ACC112 (cell line): ENCODE measurements around the gene UGGT1.

Experiments used
- H2AFZ ChIP-seq: fragments of 200-600 bp; sonication (generic); one replicate; pipeline ENCODE4 v1.6.0; 2017; ENCODE audit warnings: antibody characterized with exemption, low read length; ENCODE audit not compliant: unreplicated experiment
- H3K27ac ChIP-seq: fragments of 200-600 bp; sonication (generic); 2 replicates; pipeline ENCODE4 v1.5.1; 2014; ENCODE audit warnings: low read depth, mild to moderate bottlenecking, antibody characterized with exemption, low read length, moderate library complexity
- H3K27me3 ChIP-seq: fragments of 200-600 bp; sonication (generic); 2 replicates; pipeline ENCODE4 v1.6.1; 2014; ENCODE audit warnings: mild to moderate bottlenecking, antibody characterized with exemption, low read length, moderate library complexity, mixed read lengths; ENCODE audit not compliant: insufficient read depth
- H3K36me3 ChIP-seq: fragments of 200-600 bp; sonication (generic); 2 replicates; pipeline ENCODE4 v1.6.1; 2016; ENCODE audit warnings: mild to moderate bottlenecking, antibody characterized with exemption, low read length, moderate library complexity, mixed read lengths; ENCODE audit not compliant: insufficient read depth
- H3K4me1 ChIP-seq: fragments of 200-600 bp; sonication (generic); one replicate; pipeline ENCODE4 v1.6.1; 2016; ENCODE audit warnings: low read length, mixed read lengths; ENCODE audit not compliant: insufficient read depth, unreplicated experiment, control insufficient read depth
- H3K4me3 ChIP-seq: fragments of 200-600 bp; sonication (generic); 2 replicates; pipeline ENCODE4 v1.5.1; 2014; ENCODE audit warnings: mild to moderate bottlenecking, low read depth, low read length
- H3K79me2 ChIP-seq: fragments of 200-600 bp; sonication (generic); one replicate; pipeline ENCODE4 v1.6.0; 2016; ENCODE audit warnings: low read length; ENCODE audit not compliant: control insufficient read depth, unreplicated experiment, insufficient read depth

UGGT1 gene

GRCh38 chr2:128158176-128158575, 67.2 kb downstream of the UGGT1 start:
- Histone ChIP-seq H3K27me3 (no peaks in the 10 kb centered on the region), H2AFZ (no peak overlapping the region), H3K4me1 (no peaks in the 10 kb centered on the region), H3K79me2 (no peaks in the 10 kb centered on the region), H3K4me3 (no peak overlapping the region), H3K27ac (no peak overlapping the region), H3K36me3 (peaks cover 9% of the 10 kb centered on the region; the same call in 1 of the 2 replicates)

- Histone ChIP-seq H3K27me3 (no peaks in the 10 kb centered on the region), H3K4me3 (no peak overlapping the region), H3K79me2 (no peaks in the 10 kb centered on the region), H2AFZ (no peak overlapping the region), H3K4me1 (no peaks in the 10 kb centered on the region), H3K36me3 (0 out of 2 replicates have a peak, but pooled peaks cover 6% of the 10 kb centered on the region), H3K27ac (no peak overlapping the region)
These were observed 68.4 kb downstream of the UGGT1 start for GRCh38 chr2:128159437-128159836.

GRCh38 chr2:128160616-128161275, 69.7 kb downstream of the UGGT1 start:
- H2AFZ ChIP-seq: no peak overlapping the region
- no peak overlapping the region for H3K27ac ChIP-seq
- H3K79me2 ChIP-seq: no peaks in the 10 kb centered on the region
- H3K27me3 ChIP-seq: no peaks in the 10 kb centered on the region
- no peaks in the 10 kb centered on the region for H3K4me1 ChIP-seq
- no peak overlapping the region for H3K4me3 ChIP-seq
- 0 out of 2 replicates have a peak, but pooled peaks cover 7% of the 10 kb centered on the region for H3K36me3 ChIP-seq

DNA sequence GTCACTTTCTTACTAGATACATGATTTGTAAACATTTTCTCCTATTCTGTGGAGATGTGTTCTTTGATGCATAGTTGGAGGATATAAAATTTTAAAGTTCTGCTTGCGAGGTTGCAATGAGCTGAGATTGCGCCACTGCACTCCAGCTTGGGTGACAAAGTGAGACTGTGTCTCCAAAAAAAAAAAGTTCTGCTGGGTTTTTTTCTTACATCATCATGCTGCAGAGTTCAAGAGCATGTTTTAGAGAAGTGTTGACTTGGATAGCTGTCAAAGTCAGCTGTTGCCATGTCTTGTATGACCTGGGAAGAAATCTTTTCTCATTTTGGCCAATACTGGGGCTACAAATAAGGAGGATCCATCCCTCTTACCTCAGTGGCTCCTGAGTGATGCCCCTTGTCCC, 71.3 kb downstream of the UGGT1 start:
- no peaks in the 10 kb centered on the region for H3K79me2 ChIP-seq
- H2AFZ ChIP-seq: no peak overlapping the region

GRCh38 chr2:128164311-128164710, 73.3 kb downstream of the UGGT1 start:
- Histone ChIP-seq H3K79me2 (no peaks in the 10 kb centered on the region), H2AFZ (no peak overlapping the region), H3K4me3 (no peak overlapping the region), H3K36me3 (peaks cover 11% of the 10 kb centered on the region; the same call in 1 of the 2 replicates), H3K4me1 (no peaks in the 10 kb centered on the region), H3K27me3 (no peaks in the 10 kb centered on the region), H3K27ac (no peak overlapping the region)

More for the DNA sequence above, 71.3 kb downstream of the UGGT1 start:
- Histone ChIP-seq H3K36me3 (peaks cover 11% of the 10 kb centered on the region; the same call in 1 of the 2 replicates), H3K4me3 (no peak overlapping the region), H3K27ac (no peak overlapping the region), H3K4me1 (no peaks in the 10 kb centered on the region), H3K27me3 (no peaks in the 10 kb centered on the region)

DNA sequence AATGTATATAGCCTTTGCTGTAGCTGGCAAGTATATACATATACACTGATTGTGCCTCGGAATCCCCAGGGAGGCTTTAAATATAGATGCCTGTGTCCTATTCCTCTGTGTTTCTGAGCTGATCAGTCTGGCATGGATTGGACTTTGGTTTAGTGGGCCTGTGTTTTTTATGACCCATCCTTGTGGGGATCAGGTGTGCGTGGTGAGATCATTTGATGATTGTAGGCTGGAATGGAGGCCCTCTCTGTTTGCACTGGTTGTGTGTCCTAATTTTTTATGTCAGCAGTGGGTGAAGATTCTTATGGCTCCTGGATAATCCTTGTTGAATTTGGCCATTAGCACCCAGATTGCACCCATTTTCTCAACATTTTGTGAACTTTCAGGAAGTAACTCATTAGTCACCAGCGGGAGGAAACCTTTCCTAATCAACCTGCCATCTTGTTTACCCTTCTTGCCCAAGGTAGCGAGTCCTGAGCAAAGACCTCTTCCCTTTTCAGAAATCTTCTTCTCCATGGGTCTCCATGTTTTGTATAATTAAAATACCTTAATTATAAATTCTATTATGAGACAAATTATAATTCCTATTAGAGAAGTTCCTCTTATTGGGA, 75.8 kb downstream of the UGGT1 start:
- Histone ChIP-seq H3K4me3 (no peak overlapping the region), H3K79me2 (no peaks in the 10 kb centered on the region), H2AFZ (no peak overlapping the region), H3K27me3 (no peaks in the 10 kb centered on the region), H3K4me1 (no peaks in the 10 kb centered on the region), H3K27ac (no peak overlapping the region), H3K36me3 (peaks cover 18% of the 10 kb centered on the region)

GRCh38 chr2:128169094-128169493, 78.1 kb downstream of the UGGT1 start:
- Histone ChIP-seq H3K4me3 (no peak overlapping the region), H3K27me3 (no peaks in the 10 kb centered on the region), H2AFZ (no peak overlapping the region), H3K27ac (no peak overlapping the region), H3K79me2 (no peaks in the 10 kb centered on the region), H3K4me1 (no peaks in the 10 kb centered on the region), H3K36me3 (peaks cover 32% of the 10 kb centered on the region)

DNA sequence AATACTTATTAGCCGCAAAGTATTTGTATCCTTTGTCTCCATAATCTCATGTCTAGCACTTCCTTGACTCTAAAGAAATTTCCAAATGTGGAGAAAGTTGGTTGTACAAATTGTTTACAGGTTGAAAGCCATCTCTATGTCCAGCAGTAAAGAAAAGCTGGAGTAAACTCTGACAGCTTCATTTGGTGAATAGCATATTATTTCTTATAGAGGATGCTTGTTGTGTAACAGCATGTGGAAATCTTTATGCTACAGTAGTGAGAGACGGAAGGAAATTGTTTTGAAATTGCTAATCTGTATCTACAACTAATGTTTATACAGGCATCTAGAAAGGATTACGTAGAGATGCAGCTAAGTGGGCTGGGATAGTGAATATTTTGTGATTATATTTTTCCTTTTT, 78.5 kb downstream of the UGGT1 start:
- no peak overlapping the region for H2AFZ ChIP-seq
- H3K79me2 ChIP-seq: no peaks in the 10 kb centered on the region
- H3K27me3 ChIP-seq: no peaks in the 10 kb centered on the region
- H3K4me3 ChIP-seq: no peak overlapping the region
- no peaks in the 10 kb centered on the region for H3K4me1 ChIP-seq
- no peak overlapping the region for H3K27ac ChIP-seq
- H3K36me3 ChIP-seq: peaks cover 32% of the 10 kb centered on the region

GRCh38 chr2:128169933-128170709, 79.1 kb downstream of the UGGT1 start:
- Histone ChIP-seq H3K36me3 (peaks cover 33% of the 10 kb centered on the region), H3K27ac (no peak overlapping the region), H3K4me1 (no peaks in the 10 kb centered on the region), H3K79me2 (no peaks in the 10 kb centered on the region), H2AFZ (no peak overlapping the region), H3K4me3 (no peak overlapping the region), H3K27me3 (no peaks in the 10 kb centered on the region)

- no peak overlapping the region for H2AFZ ChIP-seq
- H3K36me3 ChIP-seq: peaks cover 38% of the 10 kb centered on the region
- H3K4me3 ChIP-seq: no peak overlapping the region
- H3K79me2 ChIP-seq: no peaks in the 10 kb centered on the region
- no peaks in the 10 kb centered on the region for H3K4me1 ChIP-seq
- H3K27ac ChIP-seq: no peak overlapping the region
- H3K27me3 ChIP-seq: no peaks in the 10 kb centered on the region
These were observed 79.8 kb downstream of the UGGT1 start for GRCh38 chr2:128170776-128171175.
